Prostate gland (tissue), 2 donors: Measurements from ENCODE around the gene TIRAP.

Experiments
- POLR2AphosphoS5 ChIP-seq: sonication (generic); formaldehyde crosslinking; IDR thresholded peaks from one replicate; pipeline ENCODE4 v1.6.1; 2017; ENCODE audit warnings: antibody characterized with exemption
- TF ChIP-seq, protein P1 (sequence below), 4 experiments: fragments of 200-600 bp in 2 of 4; fragments of 450-650 bp in 2 of 4; sonication (generic) in 2 of 4; IDR thresholded peaks; 1 replicate in 3 of 4; 2 replicates in 1 of 4; pipeline ENCODE4 v1.5.1; 2016 to 2019; ENCODE audit warnings: antibody characterized with exemption in 4 of 4, mild to moderate bottlenecking in 2 of 4, moderate library complexity in 2 of 4

DNA sequence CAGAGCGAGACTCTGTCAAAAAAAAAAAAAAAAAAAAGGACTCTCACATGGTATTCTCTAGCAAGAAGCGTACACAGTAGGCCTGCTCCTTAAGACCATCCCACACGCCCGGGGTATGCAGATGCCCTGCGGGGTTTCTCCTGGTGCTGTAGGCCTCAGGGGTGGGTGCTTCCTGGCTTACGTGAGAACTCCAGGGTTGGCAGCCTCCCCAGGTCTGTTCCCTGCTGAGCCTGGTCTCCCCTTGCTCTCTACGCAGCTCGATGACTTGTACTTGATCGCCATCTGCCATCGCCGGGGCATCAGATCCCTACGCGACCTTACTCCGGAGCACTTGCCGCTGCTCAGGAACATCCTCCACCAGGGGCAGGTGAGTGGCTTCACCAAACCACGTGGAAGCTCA, 60.2 kb downstream of the TIRAP start:
- no peak for TF ChIP-seq POLR2AphosphoS5
- TF ChIP-seq, protein P1, sequence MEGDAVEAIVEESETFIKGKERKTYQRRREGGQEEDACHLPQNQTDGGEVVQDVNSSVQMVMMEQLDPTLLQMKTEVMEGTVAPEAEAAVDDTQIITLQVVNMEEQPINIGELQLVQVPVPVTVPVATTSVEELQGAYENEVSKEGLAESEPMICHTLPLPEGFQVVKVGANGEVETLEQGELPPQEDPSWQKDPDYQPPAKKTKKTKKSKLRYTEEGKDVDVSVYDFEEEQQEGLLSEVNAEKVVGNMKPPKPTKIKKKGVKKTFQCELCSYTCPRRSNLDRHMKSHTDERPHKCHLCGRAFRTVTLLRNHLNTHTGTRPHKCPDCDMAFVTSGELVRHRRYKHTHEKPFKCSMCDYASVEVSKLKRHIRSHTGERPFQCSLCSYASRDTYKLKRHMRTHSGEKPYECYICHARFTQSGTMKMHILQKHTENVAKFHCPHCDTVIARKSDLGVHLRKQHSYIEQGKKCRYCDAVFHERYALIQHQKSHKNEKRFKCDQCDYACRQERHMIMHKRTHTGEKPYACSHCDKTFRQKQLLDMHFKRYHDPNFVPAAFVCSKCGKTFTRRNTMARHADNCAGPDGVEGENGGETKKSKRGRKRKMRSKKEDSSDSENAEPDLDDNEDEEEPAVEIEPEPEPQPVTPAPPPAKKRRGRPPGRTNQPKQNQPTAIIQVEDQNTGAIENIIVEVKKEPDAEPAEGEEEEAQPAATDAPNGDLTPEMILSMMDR (IDR thresholded peaks at IDR 0.05): no peak
